ENCODE measurements around the gene ST6GALNAC1.

The ST6GALNAC1 gene

DNA sequence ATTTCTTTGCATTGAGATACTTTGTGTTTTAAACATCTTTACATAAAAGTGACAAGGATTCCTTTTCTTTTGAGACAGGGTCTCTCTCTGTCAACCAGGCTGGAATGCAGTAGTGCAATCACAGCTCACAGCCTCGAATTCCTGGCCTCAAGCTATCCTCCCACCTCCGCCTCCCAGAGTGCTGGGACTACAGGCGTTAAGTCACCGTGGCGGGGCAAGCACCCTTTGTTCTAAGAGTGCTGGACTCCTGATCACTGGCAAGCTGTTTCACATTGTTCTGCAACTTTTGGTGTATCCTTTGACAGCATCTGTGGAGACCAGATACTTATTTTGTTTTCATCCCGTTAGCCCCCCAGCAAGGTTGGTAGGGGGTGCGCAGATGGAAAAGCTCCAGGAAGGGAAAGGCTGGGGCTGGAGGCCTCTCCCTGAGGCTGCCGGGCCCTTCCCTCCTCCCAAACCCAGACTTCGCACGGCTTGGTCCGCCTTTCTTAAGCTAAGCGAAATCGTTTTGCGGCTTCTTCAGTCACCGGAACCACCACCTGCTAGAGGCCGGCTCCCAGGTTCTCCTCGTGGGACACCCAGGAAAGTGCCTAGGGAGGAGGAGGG lies 59.0 kb downstream of the ST6GALNAC1 start:
- in situ Hi-C loops (cut with MboI; ENCODE audit: low sequenced_read_pairs, unreplicated experiment), result no loop called here
- TF ChIP-seq CTCF (IDR thresholded peaks at IDR 0.05; ENCODE audit: borderline replicate concordance, control extremely low read depth, extremely low read depth, insufficient read depth, missing control alignments), result no peak
- DNase-seq (ENCODE audit: low spot score), result peak; percentile 40

- no peak for DNase-seq (ENCODE audit: low spot score)
- in situ Hi-C loops (cut with MboI; ENCODE audit: low sequenced_read_pairs, unreplicated experiment), result no loop called here
- TF ChIP-seq CTCF (IDR thresholded peaks at IDR 0.05; ENCODE audit: borderline replicate concordance, control extremely low read depth, extremely low read depth, insufficient read depth, missing control alignments), result no peak
These were observed 60.9 kb downstream of the ST6GALNAC1 start for GRCh38 chr17:76582660-76583059.

DNA sequence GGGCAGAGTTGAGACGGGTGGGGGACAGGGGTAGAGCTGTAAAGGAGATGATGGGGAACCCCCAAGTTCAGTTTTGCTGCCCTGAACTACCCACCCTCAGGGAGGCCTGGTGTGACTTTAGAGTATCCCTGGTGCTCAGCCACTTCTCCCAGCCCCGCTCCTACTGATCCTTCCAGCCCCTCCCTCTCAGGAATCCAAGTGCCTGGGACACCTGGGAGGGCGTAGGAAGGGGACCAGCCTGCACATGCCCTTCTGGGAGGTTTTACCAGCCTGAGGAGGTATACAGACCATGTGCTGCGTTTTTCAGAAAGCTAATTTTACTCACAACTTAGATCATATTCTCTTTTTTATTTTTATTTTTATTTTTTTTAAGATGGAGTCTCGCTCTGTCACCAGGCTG lies 62.0 kb downstream of the ST6GALNAC1 start:
- no peak for TF ChIP-seq CTCF (IDR thresholded peaks at IDR 0.05; ENCODE audit: borderline replicate concordance, control extremely low read depth, extremely low read depth, insufficient read depth, missing control alignments)
- no peak for DNase-seq (ENCODE audit: low spot score)
- in situ Hi-C loops (cut with MboI; ENCODE audit: low sequenced_read_pairs, unreplicated experiment), result no loop called here

GRCh38 chr17:76579281-76579680 lies 64.3 kb downstream of the ST6GALNAC1 start:
- in situ Hi-C loops (cut with MboI; ENCODE audit: low sequenced_read_pairs, unreplicated experiment), result no loop called here
- DNase-seq (ENCODE audit: low spot score), result peak; percentile 49
- no peak for TF ChIP-seq CTCF (IDR thresholded peaks at IDR 0.05; ENCODE audit: borderline replicate concordance, control extremely low read depth, extremely low read depth, insufficient read depth, missing control alignments)

DNA sequence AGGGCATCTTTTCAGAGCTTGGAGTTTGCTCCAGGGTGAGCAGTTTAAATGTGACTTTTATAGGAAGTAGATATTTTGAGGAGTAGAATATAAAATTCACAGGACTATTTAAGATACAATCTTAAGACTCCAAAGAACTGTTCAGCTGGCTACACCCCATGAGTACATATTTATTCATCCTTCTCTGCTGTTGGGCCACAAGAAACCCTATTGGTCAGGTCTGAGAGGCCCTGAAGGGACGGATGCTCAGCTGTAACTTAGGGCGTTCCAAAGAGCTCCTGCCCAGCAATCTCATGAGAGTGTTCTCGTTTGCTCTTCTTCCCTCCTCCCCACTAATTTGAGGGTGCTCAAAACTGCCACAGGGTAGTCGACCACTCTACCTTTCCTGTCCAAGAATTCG lies 65.2 kb downstream of the ST6GALNAC1 start:
- in situ Hi-C loops (cut with MboI; ENCODE audit: low sequenced_read_pairs, unreplicated experiment), result no loop called here
- no peak for TF ChIP-seq CTCF (IDR thresholded peaks at IDR 0.05; ENCODE audit: borderline replicate concordance, control extremely low read depth, extremely low read depth, insufficient read depth, missing control alignments)
- DNase-seq (ENCODE audit: low spot score), result no peak

GRCh38 chr17:76577876-76578275 lies 65.7 kb downstream of the ST6GALNAC1 start:
- in situ Hi-C loops (cut with MboI; ENCODE audit: low sequenced_read_pairs, unreplicated experiment), result no loop called here
- DNase-seq (ENCODE audit: low spot score), result no peak
- TF ChIP-seq CTCF (IDR thresholded peaks at IDR 0.05; ENCODE audit: borderline replicate concordance, control extremely low read depth, extremely low read depth, insufficient read depth, missing control alignments), result no peak
